ENCODE results near the gene STAM. TPM values are rescaled to one million over a fixed set of nuclear protein-coding genes. Genes with fewer than 3 reads are reported as not detected.

The STAM gene
- total and polyA plus RNA-seq, 9 of the 15 experiments (the other 6 are each of a cell fraction or from before 2014, with no cell fraction given) = 13.8 to 33.5 (median 26.4) TPM

DNA sequence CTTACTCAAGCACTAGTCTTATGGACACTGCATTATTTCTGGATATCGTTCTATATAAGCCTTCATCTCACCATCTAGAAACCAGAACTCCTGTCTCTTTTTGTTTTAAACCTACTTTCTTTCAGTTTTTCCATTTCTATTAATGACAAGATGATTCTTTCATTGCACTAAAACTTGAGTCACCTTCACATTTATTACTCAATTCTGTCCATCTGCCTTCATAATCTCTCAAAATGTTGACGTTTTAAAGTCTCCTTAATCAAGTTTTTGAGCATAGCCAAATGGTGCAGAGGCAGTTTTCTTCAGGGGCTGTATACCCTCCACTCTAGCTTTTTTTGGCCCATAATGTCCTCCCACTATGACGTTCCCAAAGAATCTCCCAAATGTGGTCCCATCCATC lies 17.6 kb downstream of the STAM start:
- peaks cover 91% of the 10 kb centered on the region for H3K79me2 ChIP-seq (ENCODE audit: control insufficient read depth, insufficient read depth, low read length)
- TF ChIP-seq ZNF766 (CRISPR knock-in tag; conservative IDR thresholded peaks at IDR 0.05) (no peak), NCOA4 (IDR thresholded peaks at IDR 0.05; ENCODE audit: partially characterized antibody) (no peak)

GRCh38 chr10:17662193-17663138 lies 18.5 kb downstream of the STAM start:
- H2AFZ ChIP-seq (ENCODE audit: low read depth, low read length) = no peak overlapping the region
- WGBS (ENCODE audit: insufficient coverage, low coverage, missing lambda C conversion rate) = 0% methylated on average over 2 of the region's 2 CpGs
- ATAC-seq (peak; percentile 85), FAIRE-seq (peak; percentile 94), DNase-seq (ENCODE audit: extremely low read depth in 1 of 4, low spot score in 3 of 4) (peak in 3 of 4 experiments; percentile 23 to 95 (median 76))
- peak overlapping the region in 1 of 2 experiments; percentile 68; a peak in 2 of 4 replicates for H3K9ac ChIP-seq (ENCODE audit: insufficient read depth in 1 of 2, low read depth in 2 of 2, low read length in 2 of 2)
- peak overlapping the region; percentile 63 for H3K27ac ChIP-seq (ENCODE audit: extremely low read depth, low read depth, low read length)
- BruUV-seq (replicated peaks) = TSS peak; percentile 20
- H3K4me1 ChIP-seq (replicated peaks in 1 of 2; ENCODE audit: control insufficient read depth in 2 of 2, insufficient read depth in 2 of 2, low read length in 2 of 2) = peaks cover 8 to 59% of the 10 kb centered on the region in 2 experiments
- H3K9me1 ChIP-seq (ENCODE audit: control insufficient read depth, insufficient read depth, low read length) = no peaks in the 10 kb centered on the region
- POLR2A ChIA-PET = interaction anchor here (0.6 to 1.8 kb wide), 8 partner anchors 11 to 276 kb away, joined by 3 to 8 read pairs (median 3); partner anchors contain the start of gene STAM
- H3K27me3 ChIP-seq (ENCODE audit: control insufficient read depth in 2 of 2, insufficient read depth in 2 of 2, low read length in 2 of 2) = no peaks in the 10 kb centered on the region
- no peaks in the 10 kb centered on the region; the same call in 1 of the 2 replicates for H4K20me1 ChIP-seq (replicated peaks; ENCODE audit: control insufficient read depth, insufficient read depth, low read length)
- in situ Hi-C loops (cut with MboI) = no loop called here
- CTCF ChIA-PET (ENCODE audit: low intra/inter-chr PET ratio) = no interaction called here
- no peak overlapping the region for H3K4me3 ChIP-seq
- H3K9me3 ChIP-seq (replicated peaks; ENCODE audit: control insufficient read depth, insufficient read depth, low read depth, low read length) = no peaks in the 10 kb centered on the region
- H3K79me2 ChIP-seq (ENCODE audit: control insufficient read depth, insufficient read depth, low read length) = peaks cover 89% of the 10 kb centered on the region
- peak overlapping the region; percentile 42; the same call in 1 of the 2 replicates for H3K4me2 ChIP-seq (ENCODE audit: insufficient read depth, low read length)
- intact Hi-C loops (cut with micrococcal nuclease) = loop anchor here (2.0 kb wide), 1 partner anchor 18 kb away; the partner anchor contains the start of gene STAM
- peaks cover 20% of the 10 kb centered on the region for H3K36me3 ChIP-seq (ENCODE audit: control insufficient read depth, insufficient read depth, low read length)
- no peak for TF ChIP-seq SETDB1 (IDR thresholded peaks at IDR 0.05; ENCODE audit: low read length)
- TF ChIP-seq ZNF79 (CRISPR knock-in tag; IDR thresholded peaks at IDR 0.05; ENCODE audit: low read depth) = peak; percentile 53; the same call in 1 of the 2 replicates
- no peak for TF ChIP-seq RBM34 (IDR thresholded peaks at IDR 0.05; ENCODE audit: borderline replicate concordance, insufficient read depth, low read length)
- TF ChIP-seq STAT5B (CRISPR knock-in tag; IDR thresholded peaks at IDR 0.05) = no peak
- no peak for TF ChIP-seq ID3 (CRISPR knock-in tag; IDR thresholded peaks at IDR 0.05)
- peak; percentile 83 for TF ChIP-seq ID3 (tag; IDR thresholded peaks at IDR 0.05)

More for the DNA sequence above, 17.6 kb downstream of the STAM start:
- FAIRE-seq = no peak
- no peaks in the 10 kb centered on the region for H3K27me3 ChIP-seq (ENCODE audit: control insufficient read depth in 2 of 2, insufficient read depth in 2 of 2, low read length in 2 of 2)
- no peak for DNase-seq (ENCODE audit: extremely low read depth in 1 of 4, low spot score in 3 of 4)
- H3K4me3 ChIP-seq = no peak overlapping the region
- POLR2A ChIA-PET = interaction anchor here (1.8 kb wide), 1 partner anchor 12 kb away, joined by 8 read pairs; no protein-coding TSS in a partner anchor
- H3K4me2 ChIP-seq (ENCODE audit: insufficient read depth, low read length) = no peak overlapping the region
- H3K9ac ChIP-seq (ENCODE audit: insufficient read depth in 1 of 2, low read depth in 2 of 2, low read length in 2 of 2) = peak overlapping the region in 1 of 2 experiments; percentile 68; a peak in 1 of 4 replicates
- no peaks in the 10 kb centered on the region for H3K9me3 ChIP-seq (replicated peaks; ENCODE audit: control insufficient read depth, insufficient read depth, low read depth, low read length)
- intact Hi-C loops (cut with micrococcal nuclease) (no loop called here), in situ Hi-C loops (cut with MboI) (no loop called here)
- no peaks in the 10 kb centered on the region for H3K9me1 ChIP-seq (ENCODE audit: control insufficient read depth, insufficient read depth, low read length)
- no peak overlapping the region for H2AFZ ChIP-seq (ENCODE audit: low read depth, low read length)
- H3K4me1 ChIP-seq (replicated peaks in 1 of 2; ENCODE audit: control insufficient read depth in 2 of 2, insufficient read depth in 2 of 2, low read length in 2 of 2) = peaks cover 12 to 68% of the 10 kb centered on the region in 2 experiments
- CTCF ChIA-PET (ENCODE audit: low intra/inter-chr PET ratio) = no interaction called here
- H3K27ac ChIP-seq (ENCODE audit: extremely low read depth, low read depth, low read length) = peak overlapping the region; percentile 1; the same call in 1 of the 3 replicates
- ATAC-seq = no peak
- peaks cover 3% of the 10 kb centered on the region; the same call in 1 of the 2 replicates for H4K20me1 ChIP-seq (replicated peaks; ENCODE audit: control insufficient read depth, insufficient read depth, low read length)
- BruUV-seq (replicated peaks) = no TSS peak
- peaks cover 20% of the 10 kb centered on the region for H3K36me3 ChIP-seq (ENCODE audit: control insufficient read depth, insufficient read depth, low read length)
- 84% methylated on average over 3 of the region's 3 CpGs for WGBS (ENCODE audit: insufficient coverage, low coverage, missing lambda C conversion rate)
